HG03354 (cell line): ENCODE results near the gene KRT85.
"Not testable (repeated sequence)": the region's sequence is repeated elsewhere in the genome, so short reads cannot be mapped to it uniquely, and the experiment has no call there.

Source experiments
- ATAC-seq: cut with Tn5 transposase; IDR thresholded peaks from one replicate; pipeline ENCODE4 v1.9.1; 2021; ENCODE audit warnings: mild to moderate bottlenecking; ENCODE audit not compliant: unreplicated experiment, poor library complexity, severe bottlenecking

Gene KRT85

DNA sequence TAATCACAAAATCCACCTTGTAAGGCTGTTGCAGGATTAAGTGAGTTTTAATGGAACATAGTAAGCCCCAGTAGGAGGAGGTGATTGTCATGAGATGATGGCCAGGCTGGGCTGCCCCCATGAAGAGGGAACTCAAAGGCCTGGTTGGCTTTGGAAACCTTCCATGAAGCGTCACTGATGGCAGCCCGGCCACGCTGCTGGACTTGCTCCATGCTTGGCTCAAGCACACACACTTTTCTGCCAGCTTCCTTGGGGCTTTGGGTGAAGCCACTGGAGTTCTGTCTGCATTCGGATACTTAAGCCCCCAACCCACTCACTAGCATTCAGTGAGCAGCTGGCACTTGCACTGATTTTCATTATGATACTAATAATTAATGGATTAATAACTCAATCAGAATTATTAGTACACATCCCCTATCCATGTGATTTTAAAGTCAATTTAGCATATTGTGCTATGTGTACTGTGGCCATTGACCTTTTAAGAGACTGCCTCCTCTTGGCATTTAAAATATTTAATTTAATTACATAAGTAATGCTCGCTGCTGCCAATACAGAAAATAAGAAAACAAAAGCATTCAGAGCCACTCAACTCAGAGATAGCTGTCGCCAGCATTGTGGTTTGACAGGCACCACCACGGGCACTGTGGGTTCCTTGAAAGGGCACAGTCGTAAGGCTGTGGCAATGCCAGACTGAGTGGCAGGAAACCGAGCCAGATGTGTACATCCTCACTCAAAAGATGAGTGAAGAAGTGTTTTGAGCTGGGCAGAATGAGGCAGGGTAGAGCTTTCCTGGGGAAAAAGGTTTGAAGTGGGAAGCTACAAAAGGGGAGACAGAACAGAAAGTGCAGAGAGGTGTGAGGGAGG is 15.9 kb downstream of the KRT85 start:
- ATAC-seq: no peak

DNA sequence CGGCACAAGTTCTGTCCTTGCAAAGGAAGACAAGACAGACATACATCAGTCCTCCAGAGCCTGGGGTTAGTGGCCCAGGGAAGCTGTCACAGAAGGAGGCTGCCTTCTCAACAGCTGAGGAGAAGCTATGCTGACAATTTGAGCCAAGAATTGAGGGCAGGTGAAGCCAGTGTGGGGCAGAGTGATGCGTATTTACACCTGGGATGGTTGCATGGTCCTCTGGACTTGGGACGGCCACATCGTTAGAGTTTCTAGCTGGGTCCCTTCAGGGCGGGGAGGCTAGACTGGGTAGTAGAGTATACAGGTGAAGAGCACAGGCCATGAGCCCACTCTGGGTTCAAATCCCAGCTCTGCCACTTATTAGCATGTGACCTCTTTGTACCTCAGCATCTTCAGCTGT is 16.5 kb downstream of the KRT85 start:
- ATAC-seq: no peak

DNA sequence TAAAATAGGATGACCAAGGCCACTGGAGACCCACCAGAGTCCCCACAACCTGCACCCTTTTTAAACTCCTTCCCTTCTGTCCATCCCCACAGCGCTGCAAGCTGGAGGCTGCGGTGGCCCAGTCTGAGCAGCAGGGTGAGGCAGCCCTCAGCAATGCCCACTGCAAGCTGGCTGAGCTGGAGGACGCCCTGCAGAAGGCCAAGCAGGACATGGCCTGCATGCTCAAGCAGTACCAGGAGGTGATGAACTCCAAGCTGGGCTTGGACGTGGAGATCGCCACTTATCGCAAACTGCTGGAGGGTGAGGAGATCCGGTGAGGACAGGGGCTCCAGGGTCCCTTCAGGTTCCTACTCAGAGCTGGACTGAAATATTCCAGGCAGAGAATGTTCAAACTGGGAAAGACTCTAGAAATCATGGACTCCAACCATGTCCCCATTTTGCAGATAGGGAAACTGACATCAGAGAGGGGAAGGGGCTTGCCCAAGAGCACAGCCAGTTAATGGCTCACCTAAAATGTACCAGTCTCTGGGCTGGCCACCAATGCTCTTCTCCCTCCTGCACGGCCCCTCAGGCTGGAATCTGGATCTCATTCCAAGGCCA is 17.2 kb downstream of the KRT85 start:
- ATAC-seq: no peak

DNA sequence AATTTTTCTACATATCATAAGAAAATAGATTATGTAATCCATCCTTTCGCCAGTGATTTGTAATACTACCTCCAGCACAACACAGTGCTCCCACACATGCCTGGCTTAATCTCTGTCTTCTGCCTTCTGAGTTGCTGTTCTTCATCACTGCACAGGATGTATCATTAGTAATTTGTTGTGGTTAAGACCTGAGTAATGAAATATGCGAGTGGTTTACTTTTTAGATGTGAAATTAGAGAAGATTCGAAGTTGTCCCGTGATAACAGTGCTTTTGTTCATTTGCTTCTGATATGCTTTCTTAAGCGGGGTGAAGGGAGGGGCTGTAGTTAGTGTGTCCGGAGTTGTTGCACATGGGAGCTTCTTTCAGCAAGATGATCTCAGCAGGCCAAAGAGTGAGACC is 18.1 kb downstream of the KRT85 start:
- ATAC-seq: no peak

DNA sequence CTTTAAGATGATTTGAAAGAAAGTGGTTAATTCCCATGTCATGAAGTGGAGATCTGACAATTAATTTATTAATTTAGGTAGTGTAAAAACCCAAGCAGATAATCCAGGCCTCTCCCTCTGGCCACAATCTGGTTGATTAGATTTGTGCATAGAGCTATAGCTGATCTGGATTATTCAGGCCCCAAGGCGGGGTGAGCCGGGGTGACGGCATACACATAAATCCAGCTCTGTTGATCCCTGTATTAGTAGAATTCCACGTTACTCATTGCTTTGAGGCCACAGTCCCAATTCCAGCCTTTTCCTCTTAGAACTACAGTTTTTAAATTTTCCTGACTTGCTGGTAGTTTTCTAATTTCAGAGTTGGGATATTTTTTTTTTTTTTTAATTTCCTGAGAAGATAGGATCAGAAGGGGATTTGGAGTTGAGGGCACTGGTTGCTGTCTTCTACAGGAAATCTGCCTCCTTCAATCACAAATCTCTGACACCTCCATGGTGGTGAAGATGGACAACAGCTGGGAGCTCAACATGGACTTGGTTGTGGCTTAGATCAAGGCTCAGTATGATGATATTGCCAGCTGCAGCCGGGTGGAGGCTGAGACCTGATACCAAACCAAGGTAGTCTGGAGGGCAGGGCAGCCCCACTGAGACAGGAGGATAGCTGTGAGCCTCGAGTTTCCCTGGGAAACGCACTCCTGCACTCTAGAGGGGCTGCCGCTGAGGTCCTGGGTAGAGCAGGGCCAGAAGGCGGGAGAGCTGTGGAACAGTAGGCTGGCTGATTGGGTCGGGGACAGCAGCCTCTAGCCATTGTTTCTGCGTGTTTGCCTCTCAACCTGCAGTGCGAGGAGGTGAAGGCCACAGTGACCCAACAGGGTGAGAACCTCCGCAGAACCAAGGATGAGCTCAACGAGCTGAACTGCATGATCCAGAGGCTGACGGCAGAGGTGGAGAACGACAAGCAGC is 19.4 kb downstream of the KRT85 start:
- ATAC-seq: no peak

DNA sequence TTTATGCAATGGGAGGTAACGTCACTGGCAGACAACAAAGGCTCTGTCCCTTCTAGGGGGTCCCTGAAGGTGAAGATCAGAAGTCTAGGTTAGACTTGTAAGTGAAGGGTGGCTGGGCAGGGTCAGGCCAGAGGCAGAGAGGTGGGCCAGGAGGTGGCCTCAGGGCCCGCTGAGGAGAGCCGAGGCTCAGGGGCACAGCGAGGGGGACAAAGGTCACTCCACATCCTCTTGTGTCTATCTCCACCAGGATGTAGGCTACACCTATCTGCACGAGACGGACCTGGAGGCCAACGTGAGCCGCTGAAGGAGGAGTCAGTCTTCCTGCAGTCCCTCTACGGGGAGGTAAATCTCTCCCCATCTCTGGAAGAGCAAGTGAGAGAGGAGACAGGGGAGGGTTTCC is 20.3 kb downstream of the KRT85 start:
- no peak for ATAC-seq

DNA sequence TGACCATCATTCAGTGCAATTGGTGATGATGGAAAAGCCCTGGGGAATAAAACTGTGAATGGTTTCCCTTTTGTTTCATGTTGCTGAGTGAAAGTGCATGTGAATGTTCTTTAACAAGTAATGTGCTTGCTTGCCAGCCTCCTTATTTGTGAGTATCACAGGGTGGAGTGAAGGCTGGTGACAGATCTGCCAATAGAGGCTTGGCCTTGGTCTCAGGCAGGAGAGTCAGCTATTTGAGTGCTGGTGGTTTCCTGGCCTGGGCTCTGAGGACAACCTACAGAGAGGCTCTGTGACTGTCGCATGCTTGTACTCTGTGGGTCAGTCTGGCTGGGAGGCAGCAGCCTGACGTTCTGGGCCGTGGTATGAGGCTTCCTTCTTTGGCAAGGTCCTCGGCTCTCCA is 20.7 kb downstream of the KRT85 start:
- ATAC-seq: no peak

DNA sequence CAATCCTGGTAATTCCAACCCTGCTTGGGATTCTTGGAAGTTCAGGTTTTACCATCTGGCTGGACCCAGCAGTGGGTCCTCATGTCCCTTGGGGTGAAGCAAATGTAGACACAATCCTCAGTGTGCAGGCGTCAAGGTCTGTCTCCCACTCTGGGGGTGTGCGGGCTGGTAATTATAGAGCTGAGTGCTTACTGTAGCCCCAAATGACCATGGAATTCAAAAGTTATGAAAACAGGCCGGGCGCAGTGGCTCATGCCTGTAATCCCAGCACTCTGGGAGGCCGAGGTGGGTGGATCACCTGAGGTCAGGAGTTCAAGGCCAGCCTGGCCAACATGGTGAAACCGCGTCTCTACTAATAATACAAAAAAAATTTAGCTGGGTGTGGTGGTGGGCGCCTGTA is 22.2 kb downstream of the KRT85 start:
- not testable (repeated sequence) for ATAC-seq

DNA sequence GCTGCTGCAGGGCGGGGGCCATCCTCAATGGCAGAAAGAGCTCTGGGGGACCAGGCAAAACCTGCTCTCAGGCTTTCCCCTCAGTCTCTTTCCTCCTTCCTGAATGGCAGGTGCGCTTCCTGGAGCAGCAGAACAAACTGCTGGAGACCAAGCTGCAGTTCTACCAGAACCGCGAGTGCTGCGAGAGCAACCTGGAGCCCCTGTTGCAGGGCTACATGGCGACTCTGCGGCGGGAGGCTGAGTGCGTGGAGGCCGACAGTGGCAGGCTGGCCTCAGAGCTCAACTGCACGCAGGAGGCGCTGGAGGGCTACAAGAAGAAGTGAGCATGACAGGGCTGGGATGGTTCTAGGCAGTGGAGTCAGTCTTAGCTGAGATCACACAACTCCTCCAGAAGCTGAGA is 23.2 kb downstream of the KRT85 start:
- no peak for ATAC-seq

DNA sequence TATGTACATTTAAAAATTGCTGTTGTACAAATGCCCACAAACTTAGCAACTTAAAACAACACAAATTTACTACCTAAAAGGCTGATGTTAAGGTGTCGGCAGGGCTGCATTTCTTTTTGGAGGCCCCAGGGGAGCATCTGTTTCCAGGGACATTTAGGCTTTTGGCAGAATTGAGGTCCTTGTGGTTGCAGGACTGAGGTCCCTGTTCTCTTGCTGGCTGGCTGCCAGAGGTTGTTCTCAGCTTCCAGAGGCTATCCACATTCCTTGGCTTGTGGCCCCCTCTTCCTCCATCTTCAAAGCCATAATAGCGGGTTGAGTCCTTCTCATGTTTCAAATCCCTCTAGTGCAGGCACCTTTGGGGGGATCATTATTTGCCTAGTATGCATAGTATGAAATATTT is 23.7 kb downstream of the KRT85 start:
- no peak for ATAC-seq

DNA sequence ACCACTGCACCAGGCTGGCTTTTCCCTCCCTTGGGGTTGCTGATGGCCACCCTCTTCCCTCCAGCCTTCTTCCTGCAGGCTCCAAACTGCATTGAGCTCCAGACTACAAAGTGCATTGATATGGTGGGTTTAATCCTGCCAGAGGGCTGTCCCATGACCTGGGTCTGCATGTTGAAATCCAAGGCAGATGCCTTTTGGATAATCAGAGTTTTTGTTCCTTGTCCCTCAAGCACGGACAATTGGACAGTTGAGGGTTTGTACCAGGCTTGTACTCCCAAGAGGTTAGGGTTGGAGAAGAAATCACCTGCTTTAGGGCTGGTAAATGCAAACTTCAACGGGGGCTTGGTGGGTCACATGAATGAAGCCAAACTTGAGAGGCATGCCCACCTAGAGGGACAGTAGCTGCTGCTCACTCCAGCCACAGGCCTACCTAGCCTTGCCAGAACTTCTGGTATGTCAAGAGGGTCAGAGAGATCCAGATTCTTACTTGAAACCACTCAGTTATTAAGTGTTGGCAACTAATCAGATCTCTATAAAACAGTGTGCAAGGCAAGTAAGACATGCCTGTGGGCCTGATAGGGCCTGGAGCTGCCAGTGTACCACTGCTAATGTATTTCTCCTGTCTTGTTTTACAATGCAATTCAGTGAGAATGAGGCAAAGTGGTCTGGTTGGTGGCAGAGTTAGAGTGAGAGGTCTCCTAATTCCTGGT is 24.3 kb downstream of the KRT85 start:
- ATAC-seq: no peak

DNA sequence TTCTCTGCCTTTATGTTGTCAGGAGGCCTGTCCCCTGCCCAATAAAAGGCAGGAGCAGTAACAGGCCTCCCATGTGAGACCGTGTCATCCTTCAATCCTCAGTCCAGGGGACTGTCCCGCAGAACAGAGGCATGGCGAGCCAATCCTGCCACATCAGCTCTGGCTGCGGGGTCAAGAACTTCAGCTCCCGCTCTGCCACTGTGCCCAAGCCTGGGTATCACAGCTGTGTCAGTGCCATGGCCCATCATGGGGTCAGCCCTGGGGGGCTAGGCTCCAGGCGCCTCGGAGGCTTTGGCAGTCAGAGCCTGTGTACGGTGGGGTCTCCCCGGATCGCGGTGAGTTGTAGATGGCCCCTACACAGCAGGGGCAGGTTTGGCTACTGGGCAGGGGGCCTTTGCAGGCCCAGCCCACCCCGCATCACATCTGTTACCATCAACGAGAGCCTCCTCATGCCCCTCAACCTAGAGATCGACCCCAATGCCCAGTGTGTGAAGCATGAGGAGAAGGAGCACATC is 26.2 kb downstream of the KRT85 start:
- no peak for ATAC-seq

DNA sequence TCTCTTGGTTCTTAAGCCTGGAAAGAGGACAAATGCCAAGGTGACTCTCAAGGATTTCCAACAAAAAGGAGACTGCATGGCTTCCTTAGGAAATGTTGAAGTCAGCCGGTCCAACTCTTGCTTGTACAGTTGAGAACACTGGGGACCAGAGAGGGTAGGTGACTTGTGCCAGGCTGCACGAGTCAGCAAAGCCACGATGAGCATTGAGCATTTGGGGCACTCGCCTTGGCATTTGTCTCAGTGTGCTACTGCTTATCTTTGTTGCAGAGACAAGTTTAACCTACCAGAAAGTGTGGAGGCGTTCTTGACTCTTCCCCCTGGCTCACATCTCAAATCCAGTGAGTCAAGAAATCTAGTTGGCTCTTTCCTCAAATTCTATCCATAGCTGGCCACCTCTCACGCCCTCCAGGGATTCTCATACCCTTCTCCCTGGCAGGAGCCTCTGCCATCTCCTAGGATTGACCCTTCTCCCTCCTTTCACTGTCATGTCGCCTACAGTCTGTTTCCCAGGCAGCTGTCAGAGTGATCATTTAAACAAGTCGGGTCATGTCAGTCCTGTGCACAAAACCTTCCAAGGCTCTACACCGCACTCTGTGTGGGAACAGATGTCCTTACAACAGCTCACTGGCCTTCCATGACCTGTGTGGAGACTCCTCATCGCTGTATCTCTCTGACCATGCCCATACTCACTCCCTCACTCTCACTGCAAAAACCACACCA is 28.9 kb downstream of the KRT85 start:
- ATAC-seq: no peak

DNA sequence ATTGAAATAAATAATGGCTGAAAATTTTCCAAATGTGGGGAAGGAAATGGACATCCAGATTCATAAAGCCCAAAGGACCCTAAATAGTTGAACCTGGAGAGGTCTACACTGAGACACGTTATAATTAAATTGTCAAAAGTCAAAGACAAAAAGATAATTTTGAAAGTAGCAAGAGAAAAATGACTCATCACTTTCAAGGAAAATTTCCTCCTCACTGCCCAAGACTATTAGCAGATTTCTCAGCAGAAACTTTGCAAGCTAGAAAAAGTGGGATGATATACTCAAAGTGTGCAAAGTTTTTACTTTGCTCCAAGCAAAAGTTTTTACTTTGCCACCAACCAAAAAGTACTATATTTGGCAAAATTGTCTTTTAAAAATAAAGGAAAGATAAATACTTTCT is 30.2 kb downstream of the KRT85 start:
- ATAC-seq: no peak

DNA sequence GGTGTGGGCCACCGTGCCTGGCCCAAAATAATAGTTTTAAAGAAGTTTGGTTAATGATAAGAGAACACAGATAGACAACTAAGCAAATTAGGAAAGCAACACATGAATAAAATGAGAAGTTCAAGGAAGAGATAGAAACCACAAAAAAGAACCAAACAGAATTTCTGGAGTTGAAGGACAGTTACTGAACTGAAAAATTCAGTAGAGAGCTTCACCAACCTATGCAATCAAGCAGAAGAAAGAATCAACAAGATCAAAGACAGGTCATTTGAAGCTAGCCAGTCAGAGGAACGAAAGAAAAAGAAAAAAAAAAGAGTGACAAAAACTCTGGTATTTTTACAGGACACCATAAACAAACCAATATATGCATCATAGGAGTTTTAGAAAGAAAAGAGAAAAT is 30.6 kb downstream of the KRT85 start:
- ATAC-seq: no peak

DNA sequence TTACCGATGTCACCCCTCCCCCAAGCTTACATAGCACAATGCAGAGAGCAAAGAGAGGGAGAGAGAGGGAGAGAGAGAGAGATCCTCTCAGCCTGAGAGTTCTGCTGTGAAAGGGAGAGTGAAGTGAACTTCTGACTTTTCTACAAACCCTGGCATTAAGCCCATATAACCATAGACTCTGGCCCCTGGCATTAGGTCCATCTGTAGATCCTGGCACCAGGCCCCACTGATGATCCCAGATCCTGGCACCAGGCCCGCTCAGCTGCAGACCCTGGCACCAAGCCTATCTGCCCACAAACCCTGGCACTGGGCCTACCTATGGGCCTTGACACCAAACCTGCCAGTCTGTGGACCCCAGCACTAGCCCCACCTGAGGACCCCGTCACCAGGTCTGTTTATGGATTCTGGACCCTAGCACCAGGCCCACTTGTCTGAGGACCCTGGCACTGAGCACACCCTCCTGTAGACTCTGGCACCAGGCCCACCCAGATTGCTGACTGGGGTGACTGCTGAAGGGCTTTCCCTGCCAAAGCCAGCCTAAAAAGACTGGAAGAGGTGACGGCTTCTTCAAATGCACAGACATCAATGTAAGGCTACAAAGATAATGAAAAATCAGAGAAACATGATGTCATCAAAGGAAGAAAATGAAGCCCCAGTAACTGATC is 31.6 kb downstream of the KRT85 start:
- no peak for ATAC-seq

DNA sequence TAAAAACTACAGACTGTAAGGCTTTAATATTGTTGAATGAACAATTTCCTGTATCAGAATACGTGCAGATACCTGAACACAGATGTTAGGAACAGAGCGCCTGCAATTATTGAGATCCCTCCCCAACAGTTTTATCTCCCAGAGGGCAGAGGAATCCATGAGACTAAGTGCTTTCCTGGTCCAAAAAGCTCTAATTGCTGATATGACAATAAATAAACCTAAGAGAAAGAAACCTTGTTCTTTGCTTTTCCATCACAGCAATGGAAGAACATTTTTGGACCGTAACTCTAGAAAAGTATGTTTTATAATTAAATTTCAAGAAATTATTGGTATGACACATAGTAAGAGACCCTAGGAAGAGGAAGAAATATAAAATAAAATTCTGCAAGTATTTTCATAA is 33.1 kb downstream of the KRT85 start:
- ATAC-seq: no peak

DNA sequence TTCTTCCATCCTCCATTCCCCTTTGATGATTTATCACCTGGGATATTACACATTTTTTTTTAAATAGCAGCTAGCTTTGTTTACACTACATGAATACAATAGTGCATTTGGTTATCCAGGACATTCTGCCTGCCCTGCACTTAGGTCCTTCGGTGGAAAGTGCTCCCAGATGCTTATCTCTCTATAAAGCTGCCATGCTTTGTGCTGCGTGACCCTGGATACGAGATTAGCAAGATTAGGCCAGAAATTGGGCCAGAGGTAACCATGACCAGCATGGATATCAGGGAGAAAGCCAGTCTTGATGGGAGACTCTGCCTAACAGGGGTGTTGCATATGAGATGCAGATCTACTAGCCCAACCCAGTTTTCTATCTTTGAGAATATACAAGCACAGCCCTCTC is 34.0 kb downstream of the KRT85 start:
- no peak for ATAC-seq

DNA sequence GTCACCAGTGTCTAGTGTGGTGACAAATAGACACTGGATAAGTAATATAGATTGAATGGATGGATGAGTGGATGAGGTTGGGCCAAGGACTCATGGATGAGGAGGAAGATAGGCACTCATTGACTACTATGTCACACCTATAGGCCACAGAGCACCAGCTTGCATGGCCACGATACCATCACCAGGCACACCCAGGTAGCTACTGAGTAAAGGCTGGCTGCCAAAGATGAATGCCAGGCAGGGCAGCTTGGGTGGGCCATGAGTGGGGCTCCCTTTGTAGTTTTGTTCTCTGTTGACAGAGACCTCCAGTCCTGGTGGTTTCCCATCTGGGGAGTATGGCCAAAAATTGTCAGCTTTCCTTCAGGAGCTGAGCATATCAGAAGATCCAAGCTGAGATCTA is 34.9 kb downstream of the KRT85 start:
- ATAC-seq: no peak
